LNCAP (cell line): ENCODE results near the gene NACA2.

Experiments used
- TF ChIP-seq, protein P1 (sequence below): fragments of 450-650 bp; IDR thresholded peaks from 2 replicates; pipeline ENCODE4 v1.5.1; 2017; ENCODE audit warnings: mild to moderate bottlenecking

The NACA2 gene

DNA sequence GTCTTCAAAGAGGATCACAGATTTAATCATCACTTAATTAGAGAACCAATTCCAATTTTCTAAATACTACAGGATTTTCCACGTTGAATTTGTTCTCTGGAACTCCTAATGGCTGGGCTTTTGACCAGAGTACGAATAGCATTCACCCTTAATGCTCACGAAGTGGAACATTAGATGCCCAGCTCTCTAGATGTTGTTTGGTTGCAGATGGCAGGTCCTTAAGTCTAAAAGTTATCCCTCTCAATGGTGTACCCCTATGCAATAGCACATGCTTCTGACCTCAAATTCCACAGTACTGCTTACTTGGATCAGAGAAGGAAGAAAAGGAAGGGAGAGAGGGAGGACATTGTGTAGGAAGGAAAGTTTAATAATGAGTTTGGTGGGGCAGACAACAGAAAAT lies 8.6 kb upstream of the NACA2 start:
- TF ChIP-seq, protein P1, sequence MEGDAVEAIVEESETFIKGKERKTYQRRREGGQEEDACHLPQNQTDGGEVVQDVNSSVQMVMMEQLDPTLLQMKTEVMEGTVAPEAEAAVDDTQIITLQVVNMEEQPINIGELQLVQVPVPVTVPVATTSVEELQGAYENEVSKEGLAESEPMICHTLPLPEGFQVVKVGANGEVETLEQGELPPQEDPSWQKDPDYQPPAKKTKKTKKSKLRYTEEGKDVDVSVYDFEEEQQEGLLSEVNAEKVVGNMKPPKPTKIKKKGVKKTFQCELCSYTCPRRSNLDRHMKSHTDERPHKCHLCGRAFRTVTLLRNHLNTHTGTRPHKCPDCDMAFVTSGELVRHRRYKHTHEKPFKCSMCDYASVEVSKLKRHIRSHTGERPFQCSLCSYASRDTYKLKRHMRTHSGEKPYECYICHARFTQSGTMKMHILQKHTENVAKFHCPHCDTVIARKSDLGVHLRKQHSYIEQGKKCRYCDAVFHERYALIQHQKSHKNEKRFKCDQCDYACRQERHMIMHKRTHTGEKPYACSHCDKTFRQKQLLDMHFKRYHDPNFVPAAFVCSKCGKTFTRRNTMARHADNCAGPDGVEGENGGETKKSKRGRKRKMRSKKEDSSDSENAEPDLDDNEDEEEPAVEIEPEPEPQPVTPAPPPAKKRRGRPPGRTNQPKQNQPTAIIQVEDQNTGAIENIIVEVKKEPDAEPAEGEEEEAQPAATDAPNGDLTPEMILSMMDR, result no peak

DNA sequence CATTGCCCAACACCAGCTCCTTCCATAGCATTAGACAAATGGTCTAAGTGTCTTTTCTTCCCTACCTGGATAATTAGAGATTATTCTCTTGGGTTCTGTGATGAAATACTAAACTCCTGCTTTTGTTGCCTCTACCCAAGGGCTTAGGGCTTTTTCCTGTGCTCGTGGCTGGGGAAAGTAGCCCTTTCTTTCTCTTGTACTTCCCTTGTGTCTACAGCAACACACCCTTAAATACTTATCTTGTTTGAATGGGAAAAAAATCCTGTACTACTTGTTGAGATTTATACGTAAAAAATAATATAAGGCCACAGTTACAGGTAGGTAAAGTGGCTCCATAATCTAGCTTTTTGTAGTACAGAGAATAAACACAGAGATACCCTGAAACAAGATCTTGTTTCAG lies 7.0 kb upstream of the NACA2 start:
- TF ChIP-seq, protein P1, result no peak

DNA sequence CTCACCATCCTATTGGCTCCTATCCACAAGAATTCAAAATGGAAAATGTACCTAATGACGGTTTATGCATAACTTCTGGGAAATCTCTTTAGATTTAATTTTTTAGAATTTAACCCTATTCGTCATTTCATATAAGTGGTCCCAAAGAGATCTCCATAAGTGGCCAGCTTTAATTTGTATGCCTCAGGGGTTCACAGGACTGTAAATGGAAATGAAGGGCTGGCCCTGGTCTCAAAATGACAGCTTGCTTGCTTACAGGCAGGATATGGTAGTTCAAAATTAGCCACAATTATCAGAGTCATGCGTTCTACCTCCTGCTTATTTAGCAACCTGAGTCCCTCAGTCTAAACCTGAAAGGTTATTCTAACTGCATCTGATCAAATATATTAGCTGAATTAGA lies 6.6 kb upstream of the NACA2 start:
- TF ChIP-seq, protein P1, result no peak

DNA sequence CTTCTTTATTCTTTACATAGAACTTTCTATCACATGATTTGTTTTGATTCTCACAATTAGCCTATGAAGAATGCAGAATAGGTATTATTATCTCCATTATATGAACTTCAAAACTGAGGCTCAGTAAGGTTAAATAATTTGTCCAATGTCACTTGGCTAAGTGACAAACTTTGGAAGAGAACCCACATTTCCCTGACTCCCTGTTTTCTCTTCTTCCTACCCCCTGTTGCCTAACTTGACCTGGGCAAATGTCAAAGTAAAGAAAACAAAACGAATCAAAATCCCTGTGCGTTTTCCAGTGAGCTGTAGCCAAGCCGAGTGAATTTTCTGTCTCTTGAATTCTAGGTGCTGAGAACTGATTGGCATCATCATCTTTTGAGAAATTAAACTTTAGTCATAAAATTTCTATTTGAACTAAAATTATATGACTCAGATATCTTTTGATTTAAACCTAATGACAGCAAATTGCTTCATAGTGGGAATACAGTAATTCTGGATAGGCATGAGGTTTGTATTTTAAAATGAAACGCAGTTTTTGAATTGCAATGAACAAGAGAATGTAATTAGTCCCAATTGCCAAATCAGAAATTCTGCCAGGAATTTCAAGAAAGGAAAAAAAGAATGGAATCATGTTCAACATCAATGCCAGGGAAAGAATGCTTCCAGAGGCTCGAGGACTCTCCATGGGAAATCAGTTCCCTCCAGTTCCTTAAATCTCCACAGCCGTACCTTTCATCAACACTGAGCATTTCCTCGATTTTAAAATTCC lies 4.6 kb upstream of the NACA2 start:
- TF ChIP-seq, protein P1, result no peak

DNA sequence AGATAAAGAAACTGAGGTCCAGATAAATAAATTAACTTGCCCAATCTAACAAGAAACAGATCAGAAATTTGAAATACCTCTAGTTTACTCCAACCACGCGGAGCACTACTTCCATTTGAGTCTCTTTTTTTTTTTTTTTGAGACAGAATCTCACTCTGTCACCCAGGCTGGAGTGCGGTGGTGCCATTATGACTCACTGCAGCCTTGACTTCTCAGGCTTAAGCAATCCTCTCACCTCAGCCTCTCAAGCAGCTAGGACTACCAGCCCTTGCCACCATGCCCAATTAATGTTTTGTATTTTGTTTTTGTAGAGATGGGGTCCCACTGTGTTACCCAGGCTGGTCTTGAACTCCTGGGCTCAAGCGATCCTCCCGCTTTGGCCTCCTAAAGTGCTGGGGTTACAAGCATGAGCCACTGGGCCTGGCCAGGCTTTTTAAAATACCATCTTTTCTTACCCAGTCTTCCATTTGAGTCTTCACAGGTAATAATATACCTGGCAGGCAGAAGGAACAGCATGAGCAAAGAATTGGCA lies 3.3 kb upstream of the NACA2 start:
- TF ChIP-seq, protein P1, result no peak

DNA sequence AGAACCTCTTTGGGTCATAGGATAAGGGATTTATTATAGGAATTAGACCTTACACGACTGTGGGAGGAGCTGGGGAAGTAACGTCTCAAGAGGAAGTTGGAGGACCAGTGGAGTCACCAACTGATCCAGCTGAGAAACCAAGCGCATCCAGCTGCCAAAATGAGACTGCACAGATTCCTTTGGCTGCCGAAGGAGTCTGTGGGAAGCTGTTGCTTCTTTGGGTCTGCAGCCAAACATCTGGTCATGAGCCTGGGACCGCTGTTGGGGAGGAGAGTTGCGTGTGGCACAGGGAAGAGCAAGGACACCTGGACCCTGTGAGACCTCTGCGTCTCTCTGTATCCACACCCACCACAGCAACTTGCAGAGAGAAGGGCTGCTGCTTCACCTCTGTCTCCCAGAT lies 2.4 kb upstream of the NACA2 start:
- TF ChIP-seq, protein P1, result no peak

DNA sequence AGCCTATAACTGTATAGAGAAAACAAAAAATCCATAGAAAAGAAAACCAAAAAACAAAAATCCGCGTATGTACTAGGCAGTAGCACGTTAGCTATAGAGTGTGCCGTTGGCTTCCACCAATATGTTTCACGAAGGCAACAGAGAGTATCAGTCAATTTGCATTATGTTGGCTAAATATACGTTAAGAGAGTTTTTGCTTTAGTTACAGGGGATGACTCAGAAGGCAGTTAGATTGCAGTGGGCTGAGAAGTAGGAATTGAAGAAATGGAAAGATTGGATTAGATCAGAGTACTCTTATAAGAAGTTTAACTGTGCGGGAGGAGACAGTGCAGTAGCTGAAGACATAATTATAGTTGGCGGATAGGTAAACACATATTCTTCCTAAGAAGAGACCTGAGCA lies 911 bp upstream of the NACA2 start:
- TF ChIP-seq, protein P1, result no peak

DNA sequence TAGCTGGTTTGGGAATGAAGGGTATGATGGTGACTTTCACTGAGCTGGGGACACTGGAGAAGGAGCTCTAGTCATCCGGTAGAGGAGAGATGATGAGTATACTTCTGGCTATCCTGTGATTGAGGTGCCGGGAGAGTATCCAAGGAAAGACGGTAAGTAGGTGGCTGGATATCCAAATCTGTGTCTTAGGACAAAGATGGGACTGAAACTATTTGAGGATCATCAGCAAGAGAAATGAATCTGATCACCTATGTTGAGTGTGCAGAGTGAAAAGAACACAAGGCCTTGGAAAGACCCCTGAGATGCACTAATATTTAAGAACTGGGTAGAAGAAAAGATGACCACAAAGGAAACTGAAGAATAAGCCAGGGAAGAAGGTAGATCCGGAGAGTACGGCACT lies 1.0 kb downstream of the NACA2 start:
- TF ChIP-seq, protein P1, result no peak
